Measurements from ENCODE around the gene PVALEF.

The PVALEF gene

GRCh38 chr17:81157848-81158687, 7.2 kb upstream of the PVALEF start:
- Histone ChIP-seq H3K4me3 (ENCODE audit: low read depth, low read length) (no peak overlapping the region), H3K4me1 (ENCODE audit: control insufficient read depth, insufficient read depth, low read length, unreplicated experiment) (no peaks in the 10 kb centered on the region), H3K27me3 (ENCODE audit: insufficient read depth, low read length) (no peaks in the 10 kb centered on the region), H2AFZ (ENCODE audit: low read length, unreplicated experiment) (no peak overlapping the region), H3K27ac (ENCODE audit: low read depth, low read length) (no peak overlapping the region), H3K79me2 (ENCODE audit: control insufficient read depth, insufficient read depth, low read length, unreplicated experiment) (no peaks in the 10 kb centered on the region), H3K36me3 (ENCODE audit: insufficient read depth, low read length) (no peaks in the 10 kb centered on the region)

DNA sequence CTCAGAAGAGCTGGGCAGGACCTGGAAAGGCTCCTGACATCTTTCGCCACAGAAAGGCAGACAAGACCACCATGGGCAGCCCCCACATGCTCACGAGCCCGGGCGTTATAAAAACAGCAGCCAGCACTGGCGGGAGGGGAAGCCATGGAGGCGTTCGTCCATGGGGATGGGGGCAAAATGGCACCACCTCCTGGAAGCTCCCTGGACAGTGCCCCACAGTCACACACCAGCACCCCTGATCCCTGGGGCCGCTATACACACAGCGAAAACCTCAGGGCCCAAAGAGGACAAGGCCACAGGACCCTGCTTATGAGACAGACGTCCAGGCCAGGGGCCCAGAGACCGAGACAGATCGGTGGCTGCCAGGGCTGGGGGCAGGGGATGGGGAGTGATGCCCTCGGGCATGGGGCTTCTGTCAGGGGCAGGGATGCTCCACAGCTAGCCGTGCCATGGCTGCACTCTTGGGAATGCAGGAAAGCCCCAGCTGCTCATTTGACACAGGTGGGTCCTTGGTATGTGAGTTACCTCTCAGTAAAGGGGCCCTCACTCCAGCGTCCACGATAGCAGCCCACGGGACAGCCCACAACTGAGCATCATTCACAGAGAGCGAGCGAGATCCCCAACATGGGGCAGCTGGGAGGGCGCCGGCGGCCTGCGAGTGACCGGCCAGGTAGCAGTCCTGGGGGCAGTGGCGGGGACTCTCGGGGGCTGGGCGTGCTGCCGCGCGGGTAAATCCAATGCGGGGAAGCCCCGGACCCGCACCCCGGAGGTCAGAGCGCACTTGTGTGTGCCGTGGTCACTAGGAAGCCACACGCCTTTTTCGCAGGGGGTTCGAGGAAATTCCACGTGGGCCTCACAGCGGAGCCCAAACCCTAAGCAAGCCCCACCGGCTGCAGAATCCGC, 6.4 kb upstream of the PVALEF start:
- Histone ChIP-seq H3K4me1 (ENCODE audit: control insufficient read depth, insufficient read depth, low read length, unreplicated experiment) (no peaks in the 10 kb centered on the region), H3K27me3 (ENCODE audit: insufficient read depth, low read length) (no peaks in the 10 kb centered on the region), H3K4me3 (ENCODE audit: low read depth, low read length) (no peak overlapping the region)

DNA sequence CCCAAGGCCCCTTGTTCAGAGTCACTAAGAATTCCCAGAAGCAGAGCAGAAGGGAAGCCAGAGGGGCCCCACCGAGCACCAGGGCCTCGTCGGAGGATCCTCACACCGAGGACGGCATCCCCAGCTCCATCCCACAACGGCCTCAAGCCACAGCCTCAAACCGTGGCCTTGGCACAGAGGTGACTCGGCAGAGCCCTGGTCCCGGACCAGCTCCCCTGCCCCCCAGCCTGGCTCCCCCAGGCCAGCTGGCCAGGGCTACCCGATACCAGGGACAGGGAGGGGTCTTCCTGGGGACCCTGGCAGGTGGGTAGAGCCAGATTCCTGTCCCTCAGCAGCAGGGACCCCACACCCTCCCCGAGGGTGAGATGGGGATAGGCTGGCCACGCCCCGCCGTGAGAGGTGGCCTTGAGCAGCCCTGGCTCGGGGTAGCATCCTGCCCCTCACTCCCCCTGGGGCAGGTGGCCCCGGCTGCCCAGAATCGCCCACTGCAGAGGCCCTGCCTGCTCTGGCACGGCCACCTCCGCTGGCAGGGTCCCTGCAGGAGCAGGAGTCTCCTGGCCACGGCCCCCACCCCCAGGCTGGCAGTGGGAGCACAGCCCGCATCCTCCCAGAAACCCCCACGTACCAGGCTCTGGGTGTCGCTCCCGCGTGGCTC, 5.6 kb upstream of the PVALEF start:
- Histone ChIP-seq H3K79me2 (ENCODE audit: control insufficient read depth, insufficient read depth, low read length, unreplicated experiment) (no peaks in the 10 kb centered on the region), H3K36me3 (ENCODE audit: insufficient read depth, low read length) (no peaks in the 10 kb centered on the region), H2AFZ (ENCODE audit: low read length, unreplicated experiment) (no peak overlapping the region), H3K4me3 (ENCODE audit: low read depth, low read length) (no peak overlapping the region), H3K27me3 (ENCODE audit: insufficient read depth, low read length) (0 out of 2 replicates have a peak, but pooled peaks cover 2% of the 10 kb centered on the region), H3K4me1 (ENCODE audit: control insufficient read depth, insufficient read depth, low read length, unreplicated experiment) (no peaks in the 10 kb centered on the region), H3K27ac (ENCODE audit: low read depth, low read length) (no peak overlapping the region)

More for the DNA sequence above, 6.4 kb upstream of the PVALEF start:
- no peaks in the 10 kb centered on the region for H3K79me2 ChIP-seq (ENCODE audit: control insufficient read depth, insufficient read depth, low read length, unreplicated experiment)
- H3K36me3 ChIP-seq (ENCODE audit: insufficient read depth, low read length), result no peaks in the 10 kb centered on the region
- no peak overlapping the region for H2AFZ ChIP-seq (ENCODE audit: low read length, unreplicated experiment)
- no peak overlapping the region for H3K27ac ChIP-seq (ENCODE audit: low read depth, low read length)

DNA sequence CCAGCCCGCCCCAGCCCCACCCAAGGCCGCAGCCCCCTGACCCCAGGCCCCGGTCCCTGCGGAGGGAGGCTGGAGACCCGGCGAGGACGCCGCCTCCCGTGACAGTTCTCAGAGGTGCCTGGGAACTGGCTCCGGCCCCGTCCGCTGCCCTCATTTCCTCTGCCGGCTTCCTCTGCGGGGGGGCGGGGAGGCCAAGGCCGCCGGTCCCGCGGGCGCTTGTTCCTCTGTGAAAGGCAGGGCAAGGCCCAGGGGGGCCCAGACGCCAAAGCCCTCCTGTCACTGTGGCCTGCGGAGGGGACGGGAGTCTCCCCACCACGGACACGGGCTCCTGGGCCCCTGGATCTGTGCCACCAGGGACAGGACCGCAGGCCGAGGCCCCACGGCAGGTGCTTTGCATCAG, 5.0 kb upstream of the PVALEF start:
- Histone ChIP-seq H3K36me3 (ENCODE audit: insufficient read depth, low read length) (no peaks in the 10 kb centered on the region), H3K4me3 (ENCODE audit: low read depth, low read length) (no peak overlapping the region), H2AFZ (ENCODE audit: low read length, unreplicated experiment) (no peak overlapping the region), H3K27ac (ENCODE audit: low read depth, low read length) (no peak overlapping the region), H3K79me2 (ENCODE audit: control insufficient read depth, insufficient read depth, low read length, unreplicated experiment) (no peaks in the 10 kb centered on the region), H3K4me1 (ENCODE audit: control insufficient read depth, insufficient read depth, low read length, unreplicated experiment) (no peaks in the 10 kb centered on the region), H3K27me3 (ENCODE audit: insufficient read depth, low read length) (peaks cover 7% of the 10 kb centered on the region; the same call in 1 of the 2 replicates)

GRCh38 chr17:81160747-81161453, 4.4 kb upstream of the PVALEF start:
- H3K79me2 ChIP-seq (ENCODE audit: control insufficient read depth, insufficient read depth, low read length, unreplicated experiment), result no peaks in the 10 kb centered on the region

DNA sequence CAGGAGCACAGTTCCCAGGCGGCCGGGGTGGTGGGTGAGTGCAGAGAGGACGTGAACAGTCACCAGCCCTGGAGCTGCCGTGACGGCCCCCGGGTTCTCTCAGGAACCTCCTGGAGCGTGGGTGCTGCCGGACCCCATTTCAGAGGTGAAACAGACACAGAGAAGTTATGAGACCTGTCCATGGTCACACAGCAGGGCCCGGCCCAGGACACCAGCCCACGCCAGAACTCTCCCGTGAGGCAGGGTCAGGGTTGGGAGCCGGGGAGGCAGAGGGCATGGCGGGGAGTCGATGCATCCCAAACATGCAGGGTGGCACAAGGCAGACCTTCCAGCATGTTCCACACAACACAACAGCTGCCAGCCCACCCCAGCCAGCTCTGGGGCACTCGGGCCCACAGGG, 3.8 kb upstream of the PVALEF start:
- Histone ChIP-seq H3K27ac (ENCODE audit: low read depth, low read length) (no peak overlapping the region), H2AFZ (ENCODE audit: low read length, unreplicated experiment) (no peak overlapping the region), H3K79me2 (ENCODE audit: control insufficient read depth, insufficient read depth, low read length, unreplicated experiment) (no peaks in the 10 kb centered on the region), H3K27me3 (ENCODE audit: insufficient read depth, low read length) (peaks cover 13% of the 10 kb centered on the region; the same call in 1 of the 2 replicates), H3K36me3 (ENCODE audit: insufficient read depth, low read length) (no peaks in the 10 kb centered on the region), H3K4me1 (ENCODE audit: control insufficient read depth, insufficient read depth, low read length, unreplicated experiment) (no peaks in the 10 kb centered on the region), H3K4me3 (ENCODE audit: low read depth, low read length) (no peak overlapping the region)

More at GRCh38 chr17:81160747-81161453, 4.4 kb upstream of the PVALEF start:
- Histone ChIP-seq H3K4me3 (ENCODE audit: low read depth, low read length) (no peak overlapping the region), H2AFZ (ENCODE audit: low read length, unreplicated experiment) (no peak overlapping the region), H3K36me3 (ENCODE audit: insufficient read depth, low read length) (no peaks in the 10 kb centered on the region), H3K4me1 (ENCODE audit: control insufficient read depth, insufficient read depth, low read length, unreplicated experiment) (no peaks in the 10 kb centered on the region), H3K27me3 (ENCODE audit: insufficient read depth, low read length) (peaks cover 11% of the 10 kb centered on the region; the same call in 1 of the 2 replicates), H3K27ac (ENCODE audit: low read depth, low read length) (no peak overlapping the region)

DNA sequence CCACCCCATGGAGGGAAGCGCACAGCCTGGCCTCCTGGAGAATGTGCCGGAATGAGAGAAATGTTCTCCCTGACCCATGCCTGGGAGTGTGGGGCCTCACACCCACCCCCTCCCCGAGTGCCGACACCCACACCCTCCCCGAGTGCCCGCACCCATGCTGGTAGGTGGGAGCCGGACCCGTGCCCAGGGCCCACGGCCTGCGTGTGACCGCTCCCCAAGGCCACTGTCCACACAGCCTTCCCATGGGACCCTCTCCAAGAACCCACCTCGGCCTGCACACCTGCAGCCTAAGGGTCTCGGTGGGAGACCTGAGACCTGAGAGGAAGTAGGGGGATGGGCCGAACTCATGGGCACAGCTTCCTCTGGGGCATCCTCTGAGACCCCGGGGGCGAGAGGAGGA, 3.3 kb upstream of the PVALEF start:
- Histone ChIP-seq H3K27me3 (ENCODE audit: insufficient read depth, low read length) (peaks cover 17% of the 10 kb centered on the region; the same call in 1 of the 2 replicates), H3K4me1 (ENCODE audit: control insufficient read depth, insufficient read depth, low read length, unreplicated experiment) (no peaks in the 10 kb centered on the region), H3K27ac (ENCODE audit: low read depth, low read length) (no peak overlapping the region), H3K4me3 (ENCODE audit: low read depth, low read length) (no peak overlapping the region), H3K79me2 (ENCODE audit: control insufficient read depth, insufficient read depth, low read length, unreplicated experiment) (no peaks in the 10 kb centered on the region), H3K36me3 (ENCODE audit: insufficient read depth, low read length) (no peaks in the 10 kb centered on the region), H2AFZ (ENCODE audit: low read length, unreplicated experiment) (no peak overlapping the region)

- no peaks in the 10 kb centered on the region for H3K36me3 ChIP-seq (ENCODE audit: insufficient read depth, low read length)
- H3K27ac ChIP-seq (ENCODE audit: low read depth, low read length), result no peak overlapping the region
- H3K79me2 ChIP-seq (ENCODE audit: control insufficient read depth, insufficient read depth, low read length, unreplicated experiment), result no peaks in the 10 kb centered on the region
- no peak overlapping the region for H2AFZ ChIP-seq (ENCODE audit: low read length, unreplicated experiment)
- peaks cover 21% of the 10 kb centered on the region; the same call in 1 of the 2 replicates for H3K27me3 ChIP-seq (ENCODE audit: insufficient read depth, low read length)
- H3K4me3 ChIP-seq (ENCODE audit: low read depth, low read length), result no peak overlapping the region
- H3K4me1 ChIP-seq (ENCODE audit: control insufficient read depth, insufficient read depth, low read length, unreplicated experiment), result no peaks in the 10 kb centered on the region
These were observed 2.8 kb upstream of the PVALEF start for GRCh38 chr17:81162491-81162890.

GRCh38 chr17:81163051-81163695, 2.1 kb upstream of the PVALEF start:
- Histone ChIP-seq H3K27me3 (ENCODE audit: insufficient read depth, low read length) (peaks cover 27% of the 10 kb centered on the region; the same call in 1 of the 2 replicates), H3K36me3 (ENCODE audit: insufficient read depth, low read length) (no peaks in the 10 kb centered on the region), H3K4me3 (ENCODE audit: low read depth, low read length) (no peak overlapping the region), H3K4me1 (ENCODE audit: control insufficient read depth, insufficient read depth, low read length, unreplicated experiment) (no peaks in the 10 kb centered on the region), H3K27ac (ENCODE audit: low read depth, low read length) (no peak overlapping the region), H3K79me2 (ENCODE audit: control insufficient read depth, insufficient read depth, low read length, unreplicated experiment) (no peaks in the 10 kb centered on the region), H2AFZ (ENCODE audit: low read length, unreplicated experiment) (no peak overlapping the region)

Measured in ACC112 (cell line).